Sigmoid colon (tissue), 7 donors: ENCODE measurements around the gene YIF1B. TPM values are rescaled to one million over a fixed set of nuclear protein-coding genes. Genes with fewer than 3 reads are reported as not detected.

Experiments
- DNase-seq: peaks from one replicate; pipeline ENCODE4 v3.0.0-alpha.2; 2019
- H3K27ac ChIP-seq, 4 donors: fragments of 200-600 bp; sonication (generic); one replicate each; pipeline ENCODE4 v1.5.1; 2016 to 2019; ENCODE audit warnings: mild to moderate bottlenecking in 1 of 4
- H3K27me3 ChIP-seq, 3 donors: fragments of 200-600 bp; sonication (generic); one replicate each; pipeline ENCODE4 v1.5.1; 2019; ENCODE audit warnings: mild to moderate bottlenecking in 1 of 3
- H3K36me3 ChIP-seq, 4 donors: fragments of 200-600 bp; sonication (generic); one replicate each; pipeline ENCODE4 v1.5.1; 2016 to 2019
- H3K4me1 ChIP-seq, 4 donors: fragments of 200-600 bp; sonication (generic); one replicate each; pipeline ENCODE4 v1.5.1; 2017 to 2019
- H3K4me3 ChIP-seq, 4 donors: fragments of 200-600 bp; sonication (generic); one replicate each; pipeline ENCODE4 v1.5.1; 2017 to 2019; ENCODE audit warnings: mild to moderate bottlenecking in 2 of 4, moderate library complexity in 1 of 4
- H3K9me3 ChIP-seq, 4 donors: fragments of 200-600 bp in 3 of 4; sonication (generic) in 3 of 4; one replicate each; pipeline versions ENCODE4 v1.5.1 to v1.6.1; 2013 to 2019
- CTCF ChIP-seq, 4 experiments: fragments of 450-650 bp in 3 of 4; fragments of 200-600 bp in 1 of 4; IDR thresholded peaks; one replicate each; pipeline ENCODE4 v1.5.1; 2016 to 2019; ENCODE audit warnings: antibody characterized with exemption in 4 of 4, mild to moderate bottlenecking in 3 of 4, moderate library complexity in 2 of 4
- EP300 ChIP-seq, 4 donors: sonication (generic); formaldehyde crosslinking; IDR thresholded peaks; one replicate each; pipeline ENCODE4 v1.6.1; 2017; ENCODE audit warnings: antibody characterized with exemption in 4 of 4
- POLR2A ChIP-seq, 2 donors: fragments of 450-650 bp; IDR thresholded peaks; one replicate each; pipeline ENCODE4 v1.6.1; 2016; ENCODE audit warnings: antibody characterized with exemption in 2 of 2, mild to moderate bottlenecking in 2 of 2, moderate library complexity in 2 of 2
- POLR2AphosphoS5 ChIP-seq, 4 donors: sonication (generic); formaldehyde crosslinking; IDR thresholded peaks; one replicate each; pipeline ENCODE4 v1.6.1; 2017; ENCODE audit warnings: antibody characterized with exemption in 4 of 4
- WGBS, 2 donors: extraction: QIAGEN DNeasy Blood & Tissue Kit; methylation state at CpG; one replicate each; pipeline ENCODE4 v1.1.7; 2013; 5-methylcytosine and 5-hydroxymethylcytosine counted together
- intact Hi-C: fragments of 100-400 bp; cut with DNase I; formaldehyde crosslinking; loops from one replicate; pipeline ENCODE4 v1.15.1; 2023
- polyA plus RNA-seq, 3 donors: library from polyadenylated mRNA; stranded (reverse); fragments of 200-250 nt; gene quantifications; one replicate each; pipeline ENCODE4 v1.2.3, GENCODE V29; 2013
- total RNA-seq, 4 donors: library from RNA; depleted of rRNA; stranded (reverse); fragments of >200 nt; gene quantifications; one replicate each; pipeline ENCODE4 v1.1.0, GENCODE V29; 2016
- donor health status: healthy with polysubstance abuse.
- donor health status: Bipolar disorder and iron deficiency.
- donor health status: healthy.

Gene YIF1B
- total and polyA plus RNA-seq, 7 donors, result 12.5 to 77.5 (median 14.3) TPM

- Histone ChIP-seq H3K27me3 (peaks cover 9 to 79% (median 57%) of the 10 kb centered on the region in 3 donors), H3K27ac (no peak overlapping the region), H3K9me3 (no peaks in the 10 kb centered on the region), H3K36me3 (no peaks in the 10 kb centered on the region), H3K4me3 (peak overlapping the region; percentile 22 to 58 (median 49)), H3K4me1 (peaks cover 2 to 21% (median 20%) of the 10 kb centered on the region in 4 donors)
- 18 to 21% methylated on average over 23 of the region's 23 CpGs for WGBS, 2 donors
- TF ChIP-seq EP300 (IDR thresholded peaks at IDR 0.05) (no peak), POLR2A (IDR thresholded peaks at IDR 0.05) (no peak), POLR2AphosphoS5 (IDR thresholded peaks at IDR 0.05) (no peak)
- intact Hi-C loops, result no loop called here
- DNase-seq, result no peak
Measured at GRCh38 chr19:38360839-38361631, 45.3 kb upstream of the YIF1B start.

GRCh38 chr19:38360351-38360750 is 44.6 kb upstream of the YIF1B start:
- no peak for TF ChIP-seq POLR2A (IDR thresholded peaks at IDR 0.05)
- TF ChIP-seq EP300 (IDR thresholded peaks at IDR 0.05), result no peak
- no peak for TF ChIP-seq POLR2AphosphoS5 (IDR thresholded peaks at IDR 0.05)
- no peak for TF ChIP-seq CTCF (IDR thresholded peaks at IDR 0.05)
- H3K27me3 ChIP-seq, result peaks cover 9 to 76% (median 61%) of the 10 kb centered on the region in 3 donors
- 79 to 85% methylated on average over 9 of the region's 9 CpGs for WGBS, 2 donors
- no peak for DNase-seq
- no peak overlapping the region for H3K27ac ChIP-seq
- H3K4me1 ChIP-seq, result peaks cover 2 to 21% (median 20%) of the 10 kb centered on the region in 4 donors
- no peak overlapping the region for H3K4me3 ChIP-seq
- H3K9me3 ChIP-seq, result no peaks in the 10 kb centered on the region
- H3K36me3 ChIP-seq, result no peaks in the 10 kb centered on the region
- intact Hi-C loops, result no loop called here

GRCh38 chr19:38359242-38360021 is 43.7 kb upstream of the YIF1B start:
- TF ChIP-seq CTCF (IDR thresholded peaks at IDR 0.05), result no peak
- TF ChIP-seq POLR2AphosphoS5 (IDR thresholded peaks at IDR 0.05), result no peak
- TF ChIP-seq POLR2A (IDR thresholded peaks at IDR 0.05), result no peak
- TF ChIP-seq EP300 (IDR thresholded peaks at IDR 0.05), result no peak
- WGBS, 2 donors, result 40 to 55% methylated on average over 18 of the region's 18 CpGs
- H3K27ac ChIP-seq, result no peak overlapping the region
- H3K9me3 ChIP-seq, result no peaks in the 10 kb centered on the region
- no peak for DNase-seq
- no peak overlapping the region for H3K4me3 ChIP-seq
- H3K36me3 ChIP-seq, result no peaks in the 10 kb centered on the region
- intact Hi-C loops, result no loop called here
- peaks cover 2 to 21% (median 20%) of the 10 kb centered on the region in 4 donors for H3K4me1 ChIP-seq
- peaks cover 9 to 75% (median 59%) of the 10 kb centered on the region in 3 donors for H3K27me3 ChIP-seq

GRCh38 chr19:38358071-38358470 is 42.3 kb upstream of the YIF1B start:
- no peaks in the 10 kb centered on the region for H3K36me3 ChIP-seq
- 26 to 41% methylated on average over 5 of the region's 5 CpGs for WGBS, 2 donors
- H3K27me3 ChIP-seq, result peaks cover 9 to 81% (median 50%) of the 10 kb centered on the region in 3 donors
- H3K4me1 ChIP-seq, result peaks cover 2 to 21% (median 19%) of the 10 kb centered on the region in 4 donors
- H3K4me3 ChIP-seq, result no peak overlapping the region
- H3K27ac ChIP-seq, result no peak overlapping the region
- TF ChIP-seq EP300 (IDR thresholded peaks at IDR 0.05) (no peak), CTCF (IDR thresholded peaks at IDR 0.05) (no peak), POLR2A (IDR thresholded peaks at IDR 0.05) (no peak), POLR2AphosphoS5 (IDR thresholded peaks at IDR 0.05) (no peak)
- DNase-seq, result no peak
- intact Hi-C loops, result no loop called here
- no peaks in the 10 kb centered on the region for H3K9me3 ChIP-seq
